Central memory CD8-positive, alpha-beta T cell (primary cell): ENCODE data around the gene TRNT1.

Source experiments
- ATAC-seq: fragments of 150-1000 bp; cut with Tn5 transposase; replicated peaks from 2 replicates; pipeline ENCODE4 v1.10.0; 2022; ENCODE audit warnings: mild to moderate bottlenecking, moderate FRiP score, moderate number of reproducible peaks; ENCODE audit not compliant: poor library complexity, severe bottlenecking; ENCODE audit errors: extremely low read depth
- DNase-seq, 2 donors: peaks; one replicate each; pipeline ENCODE4 v3.0.0; 2021; ENCODE audit warnings: low spot score in 2 of 2
- H3K27ac Mint-ChIP-seq: one replicate; pipeline ENCODE4 v1.8.0; 2022; ENCODE audit warnings: low read depth, mild to moderate bottlenecking, moderate library complexity, mixed read lengths
- H3K27me3 Mint-ChIP-seq: one replicate; pipeline ENCODE4 v1.8.0; 2022; ENCODE audit warnings: mixed read lengths
- H3K36me3 Mint-ChIP-seq: one replicate; pipeline ENCODE4 v1.8.0; 2022; ENCODE audit warnings: mild to moderate bottlenecking, moderate library complexity, mixed read lengths; ENCODE audit not compliant: insufficient read depth
- H3K4me1 Mint-ChIP-seq: one replicate; pipeline ENCODE4 v1.8.0; 2022; ENCODE audit warnings: mixed read lengths
- H3K4me3 Mint-ChIP-seq: one replicate; pipeline ENCODE4 v1.8.0; 2022; ENCODE audit warnings: mild to moderate bottlenecking, moderate library complexity, mixed read lengths
- H3K9me3 Mint-ChIP-seq: one replicate; pipeline ENCODE4 v1.8.0; 2022; ENCODE audit warnings: mixed read lengths

The TRNT1 gene

GRCh38 chr3:3125977-3126376 is 763 bp upstream of the TRNT1 start:
- DNase-seq: no peak
- ATAC-seq: no peak
- peak overlapping the region; percentile 97 for H3K4me3 Mint-ChIP-seq
- H3K9me3 Mint-ChIP-seq: no peaks in the 10 kb centered on the region
- no peaks in the 10 kb centered on the region for H3K27me3 Mint-ChIP-seq
- peak overlapping the region; percentile 99 for H3K27ac Mint-ChIP-seq
- peaks cover 34% of the 10 kb centered on the region for H3K4me1 Mint-ChIP-seq
- H3K36me3 Mint-ChIP-seq: peaks cover 32% of the 10 kb centered on the region

DNA sequence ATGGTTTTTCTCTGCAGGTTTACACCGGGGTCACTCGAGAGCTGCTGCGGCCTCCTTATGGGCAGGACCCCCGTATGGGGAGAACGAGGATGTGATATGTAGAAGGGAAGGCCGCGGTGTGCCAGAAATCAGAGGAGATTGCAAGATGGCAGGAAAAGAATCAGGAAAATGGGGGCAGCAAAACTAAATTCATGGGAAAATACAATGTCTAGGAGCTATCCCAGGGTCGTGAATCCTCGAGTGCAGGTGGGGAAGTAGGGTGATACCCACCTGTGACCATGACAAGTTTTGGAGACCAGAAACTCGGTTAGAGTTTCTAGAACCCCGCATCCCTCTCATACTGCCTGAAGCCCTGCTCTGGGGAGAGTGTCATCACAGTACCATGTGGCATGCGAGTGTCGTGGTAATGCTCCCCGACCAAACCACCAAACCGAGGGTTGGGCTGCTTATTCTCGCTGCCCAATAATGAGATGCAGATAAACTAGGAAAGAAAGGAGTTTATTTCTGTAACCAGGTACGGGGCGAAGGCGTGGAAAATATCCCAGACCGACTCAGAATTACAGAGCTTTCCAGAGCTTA is 781 bp downstream of the TRNT1 start:
- peak overlapping the region; percentile 97 for H3K4me3 Mint-ChIP-seq
- ATAC-seq (peak; percentile 44), DNase-seq (peak; percentile 26 to 38)
- peak overlapping the region; percentile 99 for H3K27ac Mint-ChIP-seq
- H3K27me3 Mint-ChIP-seq: no peaks in the 10 kb centered on the region
- H3K9me3 Mint-ChIP-seq: no peaks in the 10 kb centered on the region
- H3K36me3 Mint-ChIP-seq: peaks cover 36% of the 10 kb centered on the region
- H3K4me1 Mint-ChIP-seq: peaks cover 34% of the 10 kb centered on the region

GRCh38 chr3:3129579-3129978 is 2.8 kb downstream of the TRNT1 start:
- DNase-seq (no peak), ATAC-seq (no peak)
- no peaks in the 10 kb centered on the region for H3K27me3 Mint-ChIP-seq
- peaks cover 34% of the 10 kb centered on the region for H3K4me1 Mint-ChIP-seq
- H3K36me3 Mint-ChIP-seq: peaks cover 36% of the 10 kb centered on the region
- H3K9me3 Mint-ChIP-seq: no peaks in the 10 kb centered on the region
- no peak overlapping the region for H3K27ac Mint-ChIP-seq
- peak overlapping the region; percentile 13 for H3K4me3 Mint-ChIP-seq

GRCh38 chr3:3133500-3133899 is 6.8 kb downstream of the TRNT1 start:
- ATAC-seq (no peak), DNase-seq (no peak)
- H3K4me1 Mint-ChIP-seq: peaks cover 44% of the 10 kb centered on the region
- no peaks in the 10 kb centered on the region for H3K27me3 Mint-ChIP-seq
- no peak overlapping the region for H3K27ac Mint-ChIP-seq
- no peaks in the 10 kb centered on the region for H3K9me3 Mint-ChIP-seq
- H3K36me3 Mint-ChIP-seq: peaks cover 21% of the 10 kb centered on the region
- H3K4me3 Mint-ChIP-seq: no peak overlapping the region

DNA sequence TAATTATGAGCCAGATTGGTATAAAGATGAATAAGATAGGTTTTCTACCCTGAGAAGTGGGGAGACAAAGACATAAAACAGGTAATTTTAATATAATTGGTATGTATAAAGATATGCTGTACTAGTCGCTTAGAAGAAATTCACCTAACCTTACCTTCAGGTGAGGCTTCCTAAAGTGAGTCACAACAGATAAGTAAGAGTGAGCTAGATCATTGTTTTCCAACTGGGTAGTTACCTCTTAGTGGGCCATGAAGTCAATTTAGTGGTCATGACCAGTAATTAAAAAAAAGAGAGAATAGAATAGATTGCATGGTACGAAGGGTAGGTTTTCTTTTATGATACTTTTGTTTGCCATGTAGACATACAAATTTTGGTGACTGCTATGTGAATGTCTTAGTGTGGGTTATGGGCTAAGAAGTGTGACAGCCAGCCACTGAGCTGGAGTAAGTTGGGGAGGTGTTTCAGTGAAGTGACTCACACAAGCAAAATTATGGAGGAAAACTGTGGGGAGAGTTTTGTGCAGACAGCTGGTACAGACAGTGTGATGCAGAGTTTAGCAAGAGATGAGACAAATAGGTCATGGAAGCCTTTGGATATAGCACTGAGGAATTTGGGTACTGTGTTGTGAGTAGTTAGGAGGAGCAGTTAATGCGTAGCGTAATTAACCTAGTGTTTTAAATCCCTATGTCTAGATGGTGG is 8.2 kb downstream of the TRNT1 start:
- H3K9me3 Mint-ChIP-seq: no peaks in the 10 kb centered on the region
- no peak overlapping the region for H3K4me3 Mint-ChIP-seq
- H3K4me1 Mint-ChIP-seq: peaks cover 43% of the 10 kb centered on the region
- H3K27me3 Mint-ChIP-seq: no peaks in the 10 kb centered on the region
- peaks cover 30% of the 10 kb centered on the region for H3K36me3 Mint-ChIP-seq
- DNase-seq (no peak), ATAC-seq (no peak)
- H3K27ac Mint-ChIP-seq: peak overlapping the region; percentile 53

DNA sequence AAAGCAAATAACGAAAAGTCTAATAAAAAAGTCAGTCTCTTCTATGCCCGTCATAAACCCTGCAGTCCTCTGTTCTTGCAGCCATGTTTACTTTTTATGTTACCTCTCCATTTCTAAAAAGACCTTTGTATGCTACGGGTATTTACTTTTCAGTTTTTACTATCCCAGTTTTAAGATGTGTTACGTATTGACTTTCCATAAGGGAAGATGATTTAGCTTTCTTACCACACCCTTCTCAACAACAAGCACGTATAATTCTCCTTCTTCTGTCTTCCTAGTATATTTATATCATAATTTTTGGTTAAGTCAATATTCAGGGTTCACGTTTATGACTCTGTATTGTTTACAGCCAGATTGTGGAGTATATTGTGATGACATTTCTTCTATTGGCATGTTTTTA is 10.8 kb downstream of the TRNT1 start:
- no peaks in the 10 kb centered on the region for H3K9me3 Mint-ChIP-seq
- peaks cover 43% of the 10 kb centered on the region for H3K4me1 Mint-ChIP-seq
- no peaks in the 10 kb centered on the region for H3K27me3 Mint-ChIP-seq
- no peak overlapping the region for H3K4me3 Mint-ChIP-seq
- H3K36me3 Mint-ChIP-seq: peaks cover 39% of the 10 kb centered on the region
- DNase-seq (no peak), ATAC-seq (no peak)
- H3K27ac Mint-ChIP-seq: peak overlapping the region; percentile 73

- peaks cover 72% of the 10 kb centered on the region for H3K36me3 Mint-ChIP-seq
- H3K4me3 Mint-ChIP-seq: no peak overlapping the region
- no peak for DNase-seq
These were observed 15.2 kb downstream of the TRNT1 start for GRCh38 chr3:3141939-3142338.

DNA sequence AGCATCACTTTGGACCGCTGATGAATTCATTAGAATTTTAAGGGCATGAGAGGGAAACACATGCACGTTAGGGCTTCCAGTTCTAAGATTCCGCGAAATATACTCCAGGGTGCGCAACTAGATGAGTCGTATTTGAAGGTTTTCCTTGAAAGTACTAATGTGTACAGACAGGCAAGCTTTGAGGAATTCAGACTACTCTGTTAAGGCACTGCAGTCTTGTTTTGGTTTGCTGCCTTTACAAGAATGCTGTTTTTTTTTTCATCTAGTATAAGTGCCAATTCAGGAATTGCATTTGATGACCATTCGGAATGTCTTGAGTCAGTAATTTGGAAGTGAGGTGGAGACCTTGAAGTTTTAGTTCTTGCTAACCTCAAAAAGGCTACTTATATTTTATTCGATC is 19.1 kb downstream of the TRNT1 start:
- ATAC-seq (no peak), DNase-seq (no peak)
- H3K9me3 Mint-ChIP-seq: no peaks in the 10 kb centered on the region
- H3K27ac Mint-ChIP-seq: peak overlapping the region; percentile 60
- peaks cover 77% of the 10 kb centered on the region for H3K36me3 Mint-ChIP-seq
- peaks cover 14% of the 10 kb centered on the region for H3K4me1 Mint-ChIP-seq
- H3K4me3 Mint-ChIP-seq: no peak overlapping the region
- no peaks in the 10 kb centered on the region for H3K27me3 Mint-ChIP-seq

More at GRCh38 chr3:3141939-3142338, 15.2 kb downstream of the TRNT1 start:
- Mint-ChIP-seq H3K9me3 (no peaks in the 10 kb centered on the region), H3K27me3 (no peaks in the 10 kb centered on the region), H3K4me1 (peaks cover 40% of the 10 kb centered on the region), H3K27ac (peak overlapping the region; percentile 0)
- no peak for ATAC-seq

DNA sequence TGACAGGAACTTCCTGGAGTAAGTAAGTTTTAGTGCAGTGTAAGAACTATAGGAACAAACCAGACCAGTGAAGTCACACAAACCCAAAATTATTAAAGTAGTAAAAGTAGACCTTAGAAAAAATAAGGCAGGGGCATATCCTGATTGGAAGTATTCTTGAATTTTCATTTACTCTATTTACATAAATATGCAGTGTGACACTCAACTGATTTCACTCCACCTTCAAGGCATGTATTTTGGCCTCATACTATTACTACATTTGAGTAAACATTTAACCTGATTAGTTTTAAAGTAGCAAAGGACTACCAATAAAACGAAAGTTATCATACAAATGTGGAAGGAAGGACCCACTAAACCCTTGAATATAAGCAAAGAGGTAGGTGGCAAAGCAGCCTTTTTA is 22.8 kb downstream of the TRNT1 start:
- H3K4me1 Mint-ChIP-seq: peaks cover 14% of the 10 kb centered on the region
- H3K9me3 Mint-ChIP-seq: no peaks in the 10 kb centered on the region
- H3K27ac Mint-ChIP-seq: no peak overlapping the region
- DNase-seq (no peak), ATAC-seq (no peak)
- H3K27me3 Mint-ChIP-seq: no peaks in the 10 kb centered on the region
- H3K36me3 Mint-ChIP-seq: peaks cover 74% of the 10 kb centered on the region
- H3K4me3 Mint-ChIP-seq: no peak overlapping the region

GRCh38 chr3:3151513-3151912 is 24.8 kb downstream of the TRNT1 start:
- Mint-ChIP-seq H3K36me3 (peaks cover 71% of the 10 kb centered on the region), H3K9me3 (no peaks in the 10 kb centered on the region), H3K27ac (peak overlapping the region; percentile 83), H3K4me1 (peaks cover 16% of the 10 kb centered on the region), H3K4me3 (no peak overlapping the region), H3K27me3 (no peaks in the 10 kb centered on the region)
- DNase-seq (no peak), ATAC-seq (no peak)

DNA sequence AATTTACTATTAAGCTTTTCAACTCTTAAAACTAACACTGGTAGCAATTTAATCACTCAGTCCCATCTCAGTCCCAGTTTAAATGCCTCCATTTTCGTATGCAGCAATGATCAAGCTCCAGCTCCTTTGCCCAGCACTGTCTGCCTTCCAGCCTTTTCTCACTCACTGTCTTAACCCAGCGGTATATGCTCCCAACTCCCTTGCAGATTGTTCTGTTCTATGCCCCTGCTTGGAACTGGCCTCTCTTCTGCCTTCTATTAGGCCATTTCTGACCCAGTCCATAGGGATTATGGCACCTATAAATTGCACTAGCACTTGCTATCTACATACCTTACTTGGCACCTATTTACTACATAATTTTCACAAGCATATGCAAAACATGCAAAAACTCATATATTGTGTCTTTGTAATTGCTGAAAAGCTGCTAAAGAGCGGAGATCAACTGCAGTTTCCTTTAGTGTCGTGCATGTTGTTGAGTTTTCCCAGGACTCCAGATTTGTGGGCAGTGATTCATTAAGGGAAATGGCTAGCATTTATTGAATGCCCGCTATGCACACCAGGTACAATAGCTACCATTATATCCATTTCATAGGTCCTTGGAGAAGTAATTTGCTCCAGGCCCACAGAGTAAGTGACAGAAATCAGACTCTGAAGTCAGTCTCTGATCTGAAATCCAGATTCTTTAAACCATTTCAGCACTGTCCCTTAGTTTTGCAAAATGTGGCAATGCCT is 28.3 kb downstream of the TRNT1 start:
- Mint-ChIP-seq H3K36me3 (peaks cover 66% of the 10 kb centered on the region), H3K4me1 (peaks cover 36% of the 10 kb centered on the region), H3K4me3 (no peak overlapping the region), H3K27ac (peak overlapping the region; percentile 83), H3K9me3 (no peaks in the 10 kb centered on the region), H3K27me3 (no peaks in the 10 kb centered on the region)
- DNase-seq (no peak), ATAC-seq (no peak)

- H3K36me3 Mint-ChIP-seq: peaks cover 57% of the 10 kb centered on the region
These were observed 30.7 kb downstream of the TRNT1 start for GRCh38 chr3:3157484-3157883.

GRCh38 chr3:3160826-3161225 is 34.1 kb downstream of the TRNT1 start:
- H3K9me3 Mint-ChIP-seq: no peaks in the 10 kb centered on the region
- no peaks in the 10 kb centered on the region for H3K27me3 Mint-ChIP-seq
- peaks cover 51% of the 10 kb centered on the region for H3K4me1 Mint-ChIP-seq
- no peak overlapping the region for H3K4me3 Mint-ChIP-seq
- H3K27ac Mint-ChIP-seq: peak overlapping the region; percentile 52
- DNase-seq (no peak), ATAC-seq (no peak)
- peaks cover 59% of the 10 kb centered on the region for H3K36me3 Mint-ChIP-seq

More at GRCh38 chr3:3157484-3157883, 30.7 kb downstream of the TRNT1 start:
- DNase-seq (no peak), ATAC-seq (no peak)
- no peak overlapping the region for H3K4me3 Mint-ChIP-seq
- H3K4me1 Mint-ChIP-seq: peaks cover 49% of the 10 kb centered on the region
- no peaks in the 10 kb centered on the region for H3K9me3 Mint-ChIP-seq
- H3K27me3 Mint-ChIP-seq: no peaks in the 10 kb centered on the region
- H3K27ac Mint-ChIP-seq: no peak overlapping the region
